Thymus (tissue), 11 donors: Measurements from ENCODE around the gene CDC14B. TPM values are rescaled to one million over a fixed set of nuclear protein-coding genes. Genes with fewer than 3 reads are reported as not detected.

ENCODE experiments used
- DNase-seq, 9 donors: peaks; one replicate each; pipeline ENCODE4 v3.0.0-alpha.2; 2013; ENCODE audit warnings: low spot score in 9 of 9, low read depth in 6 of 9, missing footprints in 1 of 9
- H3K27ac ChIP-seq, 2 donors: one replicate each; pipeline ENCODE4 v1.5.1; 2013; ENCODE audit warnings: control low read depth in 1 of 2, low read depth in 1 of 2, low read length in 1 of 2, mild to moderate bottlenecking in 1 of 2, moderate library complexity in 1 of 2
- H3K27me3 ChIP-seq, 2 donors: one replicate each; pipeline ENCODE4 v1.5.1; 2013; ENCODE audit warnings: low read length in 1 of 2; ENCODE audit not compliant: control insufficient read depth in 2 of 2, insufficient read depth in 1 of 2
- H3K36me3 ChIP-seq, 2 donors: one replicate each; pipeline ENCODE4 v1.5.1; 2013; ENCODE audit warnings: low read length in 1 of 2, mild to moderate bottlenecking in 1 of 2, moderate library complexity in 1 of 2; ENCODE audit not compliant: control insufficient read depth in 2 of 2, insufficient read depth in 2 of 2
- H3K4me1 ChIP-seq, 2 donors: one replicate each; pipeline ENCODE4 v1.5.1; 2013; ENCODE audit warnings: low read length in 2 of 2; ENCODE audit not compliant: control insufficient read depth in 2 of 2, insufficient read depth in 2 of 2
- H3K4me3 ChIP-seq, 2 donors: one replicate each; pipeline ENCODE4 v1.5.1; 2013; ENCODE audit warnings: low read length in 2 of 2, control low read depth in 1 of 2, mild to moderate bottlenecking in 1 of 2
- H3K9me3 ChIP-seq, 2 donors: one replicate each; pipeline ENCODE4 v1.5.1; 2013; ENCODE audit warnings: low read length in 1 of 2, mild to moderate bottlenecking in 1 of 2; ENCODE audit not compliant: control insufficient read depth in 2 of 2, insufficient read depth in 1 of 2
- WGBS: extraction: QIAGEN DNeasy Blood & Tissue Kit; methylation state at CpG from one replicate; pipeline ENCODE4 v1.1.7; 2013; 5-methylcytosine and 5-hydroxymethylcytosine counted together
- polyA plus RNA-seq: library from polyadenylated mRNA; stranded (reverse); fragments of 200-250 nt; gene quantifications from one replicate; pipeline ENCODE4 v1.2.3, GENCODE V29; 2013
- total RNA-seq: library from RNA; stranded (reverse); fragments of 120-200 nt; gene quantifications from one replicate; pipeline ENCODE4 v1.2.4, GENCODE V29; 2013
- donor health status: healthy.

CDC14B gene
- total and polyA plus RNA-seq, 2 donors: 4.8 to 6.7 TPM

DNA sequence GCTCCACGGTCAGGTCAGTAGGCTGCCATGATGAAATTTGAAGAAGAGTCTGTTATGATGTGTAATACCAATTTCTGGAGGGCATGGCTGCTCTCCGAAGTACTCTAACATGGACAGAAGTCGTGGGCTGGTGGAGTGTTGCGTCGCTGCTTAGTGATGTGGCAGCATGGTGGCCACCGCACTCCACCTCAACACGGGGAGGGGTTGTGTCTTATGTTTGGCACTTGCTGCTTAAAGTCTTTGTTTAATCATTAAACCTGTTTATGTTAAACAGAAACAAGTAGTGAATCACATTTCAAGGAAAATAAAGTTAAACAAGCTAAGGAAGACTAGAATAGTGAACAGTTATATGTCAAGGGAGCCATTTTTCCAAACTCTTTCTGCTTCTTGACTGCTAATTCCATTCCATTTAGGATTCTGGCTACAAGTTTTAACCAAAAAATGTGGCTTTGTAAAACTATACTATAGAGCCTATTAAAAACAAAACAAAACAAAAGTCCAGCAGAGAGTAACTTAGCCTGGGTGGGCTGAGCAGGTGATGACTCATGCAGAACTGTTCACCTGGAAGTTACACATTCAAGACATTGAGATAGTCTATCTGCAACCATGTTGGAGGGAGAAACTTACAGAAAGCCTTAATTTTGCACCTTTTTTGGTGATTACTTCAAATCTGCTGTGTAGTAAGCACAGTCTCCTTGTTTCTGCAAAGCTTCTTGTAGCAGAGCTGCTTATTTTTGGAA lies 160.2 kb downstream of the CDC14B start:
- Histone ChIP-seq H3K36me3 (no peaks in the 10 kb centered on the region), H3K27ac (no peak overlapping the region), H3K4me3 (no peak overlapping the region), H3K9me3 (no peaks in the 10 kb centered on the region), H3K4me1 (no peaks in the 10 kb centered on the region), H3K27me3 (peaks cover 0 to 2% of the 10 kb centered on the region in 2 donors)
- WGBS: 96% methylated on average over 7 of the region's 7 CpGs
- DNase-seq: no peak

GRCh38 chr9:96458226-96458625 lies 161.4 kb downstream of the CDC14B start:
- H3K4me1 ChIP-seq: no peaks in the 10 kb centered on the region
- H3K27me3 ChIP-seq: peaks cover 0 to 4% of the 10 kb centered on the region in 2 donors
- 95% methylated on average over 8 of the region's 8 CpGs for WGBS
- H3K27ac ChIP-seq: no peak overlapping the region
- H3K36me3 ChIP-seq: no peaks in the 10 kb centered on the region
- H3K9me3 ChIP-seq: no peaks in the 10 kb centered on the region
- no peak overlapping the region for H3K4me3 ChIP-seq
- no peak for DNase-seq

DNA sequence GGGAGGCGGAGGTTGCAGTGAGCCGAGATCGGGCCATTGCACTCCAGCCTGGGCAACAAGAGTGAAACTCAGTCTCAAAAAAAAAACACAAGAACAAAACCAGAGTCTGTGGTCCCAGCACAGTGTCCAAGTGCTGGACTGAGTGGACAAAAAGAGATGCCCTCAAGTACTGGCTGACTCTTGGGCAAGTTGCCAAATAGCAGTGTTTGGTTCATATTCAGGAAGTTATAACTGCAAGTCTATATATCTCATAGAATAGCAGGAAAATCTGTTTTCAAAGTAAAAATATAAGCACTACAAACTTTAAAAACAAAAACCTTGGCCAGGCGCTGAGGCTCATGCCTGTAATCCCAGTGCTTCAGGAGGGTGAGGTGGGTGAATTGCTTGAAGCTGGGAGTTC lies 162.4 kb downstream of the CDC14B start:
- no peak for DNase-seq
- H3K36me3 ChIP-seq: no peaks in the 10 kb centered on the region
- 97% methylated on average over 4 of the region's 4 CpGs for WGBS

DNA sequence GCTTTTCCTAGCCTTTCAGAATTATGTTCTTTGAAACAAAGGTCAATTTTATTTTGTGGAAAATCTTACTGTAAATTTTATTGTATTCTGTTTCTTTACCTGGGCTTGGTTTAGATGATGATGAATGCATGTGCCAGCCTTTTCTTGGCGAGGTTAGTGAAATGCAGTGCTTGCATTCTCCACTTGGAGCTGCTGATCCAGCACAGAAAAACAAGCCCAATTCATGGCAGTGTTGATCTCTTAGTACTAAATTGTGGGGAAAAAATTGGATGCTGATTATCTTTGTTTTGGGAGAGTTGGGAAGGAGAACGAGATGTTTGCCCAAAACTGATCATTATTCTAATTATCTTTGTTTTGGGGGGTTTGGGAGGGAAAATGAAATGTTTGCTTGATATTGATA lies 166.0 kb downstream of the CDC14B start:
- Histone ChIP-seq H3K27ac (no peak overlapping the region), H3K9me3 (no peaks in the 10 kb centered on the region), H3K27me3 (peaks cover 20 to 38% of the 10 kb centered on the region in 2 donors), H3K36me3 (no peaks in the 10 kb centered on the region), H3K4me1 (peaks cover 9 to 13% of the 10 kb centered on the region in 2 donors), H3K4me3 (no peak overlapping the region)
- no peak for DNase-seq
- 88% methylated on average over 2 of the region's 2 CpGs for WGBS

More for the DNA sequence above, 162.4 kb downstream of the CDC14B start:
- Histone ChIP-seq H3K4me3 (no peak overlapping the region), H3K27ac (no peak overlapping the region), H3K9me3 (no peaks in the 10 kb centered on the region), H3K27me3 (peaks cover 0 to 8% of the 10 kb centered on the region in 2 donors), H3K4me1 (no peaks in the 10 kb centered on the region)

- peak overlapping the region; percentile 47 to 81 for H3K4me3 ChIP-seq
- H3K4me1 ChIP-seq: peaks cover 9 to 13% of the 10 kb centered on the region in 2 donors
- WGBS: 3% methylated on average over 63 of the region's 63 CpGs
- no peak overlapping the region for H3K27ac ChIP-seq
- H3K9me3 ChIP-seq: no peaks in the 10 kb centered on the region
- H3K27me3 ChIP-seq: peaks cover 26 to 51% of the 10 kb centered on the region in 2 donors
- DNase-seq: peak in 3 of 9 donors; percentile 14 to 49 (median 24)
- H3K36me3 ChIP-seq: no peaks in the 10 kb centered on the region
Observed at GRCh38 chr9:96450613-96451528, 168.8 kb downstream of the CDC14B start.

Other genes with a start within 250 kb of the CDC14B start
- 5.0 TPM for gene SLC35D2, start 236.1 kb downstream of the CDC14B start, total RNA-seq
- gene SLC35D2, start 236.1 kb downstream of the CDC14B start, polyA plus RNA-seq: 21.5 TPM
- gene ZNF367, start 201.5 kb downstream of the CDC14B start, total RNA-seq: 12.1 TPM
- gene ZNF367, start 201.5 kb downstream of the CDC14B start, polyA plus RNA-seq: 4.3 TPM
- gene HABP4, start 169.7 kb downstream of the CDC14B start, total RNA-seq: 3.4 TPM
- gene HABP4, start 169.7 kb downstream of the CDC14B start, polyA plus RNA-seq: 13.7 TPM
- gene PRXL2C, start 35.5 kb upstream of the CDC14B start, total RNA-seq: 4.7 TPM
- 10.6 TPM for gene PRXL2C, start 35.5 kb upstream of the CDC14B start, polyA plus RNA-seq
- gene ZNF510, start 158.2 kb upstream of the CDC14B start, total RNA-seq: 14.1 TPM
- gene ZNF510, start 158.2 kb upstream of the CDC14B start, polyA plus RNA-seq: 4.4 TPM
- gene ZNF782, start 234.7 kb upstream of the CDC14B start, total RNA-seq: 5.2 TPM
- 2.8 TPM for gene ZNF782, start 234.7 kb upstream of the CDC14B start, polyA plus RNA-seq